OCI-LY7 (cell line): ENCODE data around the gene CCDC33. TPM values are rescaled to one million over a fixed set of nuclear protein-coding genes. Genes with fewer than 3 reads are reported as not detected.
A peak's percentile ranks its signal among the peaks of the same experiment; 100 is the strongest.

Experiments
- BruUV-seq: library from RNA; stranded (reverse); fragments of 400-500 nt; replicated peaks from 2 replicates; lab custom pipeline; 2021; lab: Mats Ljungman, UMichigan
- CTCF ChIA-PET: fragments of 300-600 bp; sonication (Branson Sonifier 250); formaldehyde crosslinking; loops from one replicate; lab custom pipeline; 2022; ENCODE audit warnings: antibody characterized with exemption; ENCODE audit not compliant: unreplicated experiment; lab: Charles Lee
- POLR2A ChIA-PET: fragments of 300-600 bp; sonication (Branson Sonifier 250); formaldehyde crosslinking; loops from one replicate; lab custom pipeline; 2022; ENCODE audit warnings: antibody characterized with exemption; lab: Charles Lee
- DNase-seq: peaks from one replicate; pipeline ENCODE4 v3.0.0-alpha.2; 2015; ENCODE audit warnings: low spot score
- H2AFZ ChIP-seq: fragments of 200-600 bp; sonication (generic), shearing (Covaris generic); 2 replicates; pipeline ENCODE4 v1.6.1; 2014; ENCODE audit warnings: mild to moderate bottlenecking, antibody characterized with exemption, low read length, moderate library complexity
- H3K27ac ChIP-seq: fragments of 200-600 bp; sonication (generic); 2 replicates; pipeline ENCODE4 v1.5.1; 2014; ENCODE audit warnings: mixed run types, low read depth, mild to moderate bottlenecking, moderate library complexity, low read length, inconsistent platforms; ENCODE audit not compliant: poor library complexity, severe bottlenecking
- H3K36me3 ChIP-seq: fragments of 200-600 bp; sonication (generic); 2 replicates; pipeline ENCODE4 v1.6.1; 2014; ENCODE audit warnings: mild to moderate bottlenecking, antibody characterized with exemption, low read length, moderate library complexity, mixed read lengths; ENCODE audit not compliant: insufficient read depth
- H3K4me1 ChIP-seq: fragments of 200-600 bp; sonication (generic); 2 replicates; pipeline ENCODE4 v1.5.1; 2014; ENCODE audit warnings: mild to moderate bottlenecking, low read length; ENCODE audit not compliant: insufficient read depth, poor library complexity, severe bottlenecking
- H3K4me2 ChIP-seq: fragments of 200-600 bp; sonication (generic); 2 replicates; pipeline ENCODE4 v1.6.1; 2014; ENCODE audit warnings: mild to moderate bottlenecking, low read length
- H3K4me3 ChIP-seq: fragments of 200-600 bp; sonication (generic); 2 replicates; pipeline ENCODE4 v1.5.1; 2014; ENCODE audit warnings: mild to moderate bottlenecking, low read depth, low read length; ENCODE audit not compliant: poor library complexity, severe bottlenecking
- H3K79me2 ChIP-seq: fragments of 200-600 bp; sonication (generic); 2 replicates; pipeline ENCODE4 v1.6.1; 2016; ENCODE audit warnings: low read depth, mild to moderate bottlenecking, low read length, moderate library complexity, mixed read lengths; ENCODE audit not compliant: insufficient read depth
- H3K9me2 ChIP-seq: fragments of 200-600 bp; sonication (generic); 2 replicates; pipeline ENCODE4 v1.6.1; 2016; ENCODE audit warnings: mild to moderate bottlenecking, low read length, mixed read lengths; ENCODE audit not compliant: insufficient read depth
- H3K9me3 ChIP-seq: fragments of 200-600 bp; sonication (generic); 2 replicates; pipeline ENCODE4 v1.6.1; 2014; ENCODE audit warnings: mild to moderate bottlenecking, mixed run types, low read length, mixed read lengths
- H4K20me1 ChIP-seq: fragments of 200-600 bp; sonication (generic); 2 replicates; pipeline ENCODE4 v1.6.1; 2014; ENCODE audit warnings: mild to moderate bottlenecking, antibody characterized with exemption, low read length, moderate library complexity, mixed read lengths; ENCODE audit not compliant: insufficient read depth
- CTCF ChIP-seq: fragments of 200-600 bp; sonication (generic); conservative IDR thresholded peaks from 2 replicates; pipeline ENCODE4 v1.5.1; 2014; ENCODE audit warnings: mild to moderate bottlenecking, antibody characterized with exemption, low read length, moderate library complexity, mixed read lengths
- EZH2phosphoT487 ChIP-seq: fragments of 200-600 bp; sonication (generic); IDR thresholded peaks from 2 replicates; pipeline ENCODE4 v1.6.1; 2018; ENCODE audit warnings: low read depth, borderline replicate concordance, mild to moderate bottlenecking, mixed run types, antibody characterized with exemption, low read length, moderate library complexity, mixed read lengths
- intact Hi-C: fragments of 100-400 bp; cut with micrococcal nuclease; formaldehyde crosslinking; loops from one replicate; pipeline ENCODE4 v1.10.0; 2022; ENCODE audit not compliant: unreplicated experiment
- total RNA-seq, 2 experiments: library from RNA; depleted of rRNA in 1 of 2; stranded (reverse); fragments of >200 nt in 1 of 2; shearing (Covaris generic) in 1 of 2; gene quantifications; 2 replicates each; pipeline ENCODE4 v1.2.3, GENCODE V29; 2014 to 2022

Gene CCDC33
- total RNA-seq, 2 experiments from 2014 or later, result not detected

- DNase-seq, result no peak
- H3K4me1 ChIP-seq, result no peaks in the 10 kb centered on the region
- TF ChIP-seq CTCF (no peak), EZH2phosphoT487 (no peak)
- ChIA-PET CTCF (no interaction called here), POLR2A (no interaction called here)
- H2AFZ ChIP-seq, result no peak overlapping the region
- H3K4me3 ChIP-seq, result no peak overlapping the region
- no peaks in the 10 kb centered on the region for H3K36me3 ChIP-seq
- H3K27ac ChIP-seq, result no peak overlapping the region
- no peaks in the 10 kb centered on the region for H3K79me2 ChIP-seq
- no peaks in the 10 kb centered on the region for H3K9me2 ChIP-seq
- H4K20me1 ChIP-seq, result no peaks in the 10 kb centered on the region
- intact Hi-C loops, result no loop called here
- no TSS peak for BruUV-seq
- H3K4me2 ChIP-seq, result no peak overlapping the region
- no peaks in the 10 kb centered on the region for H3K9me3 ChIP-seq
These were observed 53.5 kb downstream of the CCDC33 start for GRCh38 chr15:74289671-74290070.

GRCh38 chr15:74290645-74291044 lies 54.5 kb downstream of the CCDC33 start:
- no TSS peak for BruUV-seq
- intact Hi-C loops, result no loop called here
- TF ChIP-seq CTCF (no peak), EZH2phosphoT487 (no peak)

GRCh38 chr15:74291101-74292071 lies 55.3 kb downstream of the CCDC33 start:
- Histone ChIP-seq H3K36me3 (no peaks in the 10 kb centered on the region), H3K4me3 (no peak overlapping the region), H3K79me2 (no peaks in the 10 kb centered on the region), H3K9me2 (no peaks in the 10 kb centered on the region), H3K27ac (no peak overlapping the region), H3K4me2 (no peak overlapping the region), H4K20me1 (no peaks in the 10 kb centered on the region), H3K4me1 (no peaks in the 10 kb centered on the region), H3K9me3 (no peaks in the 10 kb centered on the region), H2AFZ (no peak overlapping the region)
- POLR2A ChIA-PET, result no interaction called here
- DNase-seq, result peak; percentile 69
- TF ChIP-seq CTCF (no peak), EZH2phosphoT487 (no peak)
- CTCF ChIA-PET, result no interaction called here
- intact Hi-C loops, result no loop called here
- BruUV-seq, result no TSS peak

More at GRCh38 chr15:74290645-74291044, 54.5 kb downstream of the CCDC33 start:
- no peaks in the 10 kb centered on the region for H3K9me2 ChIP-seq
- H3K4me3 ChIP-seq, result no peak overlapping the region
- DNase-seq, result no peak
- ChIA-PET CTCF (no interaction called here), POLR2A (no interaction called here)
- no peak overlapping the region for H2AFZ ChIP-seq
- H3K4me1 ChIP-seq, result no peaks in the 10 kb centered on the region
- H3K79me2 ChIP-seq, result no peaks in the 10 kb centered on the region
- H3K36me3 ChIP-seq, result no peaks in the 10 kb centered on the region
- no peak overlapping the region for H3K4me2 ChIP-seq
- no peaks in the 10 kb centered on the region for H3K9me3 ChIP-seq
- H3K27ac ChIP-seq, result no peak overlapping the region
- H4K20me1 ChIP-seq, result no peaks in the 10 kb centered on the region
